T-helper 1 cell (primary cell): Measurements from ENCODE around the gene IGFALS.

Source experiments
- DNase-seq, 5 donors: peaks; one replicate each; pipeline ENCODE4 v3.0.0-alpha.2; 2012 to 2020

IGFALS gene

GRCh38 chr16:1775846-1776671, 17.4 kb downstream of the IGFALS start:
- no peak for DNase-seq

DNA sequence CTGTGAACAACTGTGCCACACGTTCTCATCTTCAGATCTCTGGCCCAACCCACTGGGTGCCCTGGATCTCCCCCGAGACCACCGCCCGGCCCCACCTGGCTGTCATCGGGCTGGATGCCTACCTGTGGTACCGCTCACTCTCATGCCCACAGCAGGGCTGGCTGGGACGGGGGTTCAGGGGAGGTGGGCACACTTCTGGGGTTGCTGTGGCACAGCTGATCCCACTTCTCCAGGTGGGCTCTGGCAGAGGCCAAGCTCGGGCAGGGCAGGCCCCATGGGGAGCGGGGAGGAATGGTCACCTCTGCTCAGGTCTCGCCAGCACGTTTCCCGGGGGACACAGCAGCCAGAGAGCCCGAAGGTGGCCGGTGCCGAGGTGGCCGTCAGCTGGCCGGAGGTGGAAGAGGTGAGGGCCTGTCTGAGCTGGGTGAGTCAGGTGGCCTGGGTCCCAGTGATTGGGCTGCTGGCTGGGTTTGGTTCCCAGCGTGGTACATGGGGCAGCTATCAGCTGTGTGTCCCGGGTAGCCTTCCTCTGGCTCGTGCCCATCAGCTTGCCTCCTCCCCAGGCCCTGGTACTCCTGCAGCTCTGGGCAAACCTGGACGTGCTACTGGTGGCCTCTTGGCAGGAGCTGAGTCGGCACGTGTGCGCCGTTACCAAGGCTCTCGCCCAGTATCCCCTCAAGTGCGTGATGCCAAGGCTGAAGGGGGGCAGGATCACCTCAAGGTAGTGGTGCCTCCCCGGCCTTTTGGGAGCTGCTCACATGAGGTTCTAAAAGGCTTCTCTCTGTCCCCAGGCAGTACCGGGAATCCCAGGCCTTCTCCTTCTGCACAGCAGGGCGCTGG, 18.3 kb downstream of the IGFALS start:
- DNase-seq, result peak in 1 of 5 donors; percentile 2

GRCh38 chr16:1774448-1774780, 19.1 kb downstream of the IGFALS start:
- no peak for DNase-seq

- no peak for DNase-seq
Observed at GRCh38 chr16:1773703-1774447, 19.6 kb downstream of the IGFALS start.

DNA sequence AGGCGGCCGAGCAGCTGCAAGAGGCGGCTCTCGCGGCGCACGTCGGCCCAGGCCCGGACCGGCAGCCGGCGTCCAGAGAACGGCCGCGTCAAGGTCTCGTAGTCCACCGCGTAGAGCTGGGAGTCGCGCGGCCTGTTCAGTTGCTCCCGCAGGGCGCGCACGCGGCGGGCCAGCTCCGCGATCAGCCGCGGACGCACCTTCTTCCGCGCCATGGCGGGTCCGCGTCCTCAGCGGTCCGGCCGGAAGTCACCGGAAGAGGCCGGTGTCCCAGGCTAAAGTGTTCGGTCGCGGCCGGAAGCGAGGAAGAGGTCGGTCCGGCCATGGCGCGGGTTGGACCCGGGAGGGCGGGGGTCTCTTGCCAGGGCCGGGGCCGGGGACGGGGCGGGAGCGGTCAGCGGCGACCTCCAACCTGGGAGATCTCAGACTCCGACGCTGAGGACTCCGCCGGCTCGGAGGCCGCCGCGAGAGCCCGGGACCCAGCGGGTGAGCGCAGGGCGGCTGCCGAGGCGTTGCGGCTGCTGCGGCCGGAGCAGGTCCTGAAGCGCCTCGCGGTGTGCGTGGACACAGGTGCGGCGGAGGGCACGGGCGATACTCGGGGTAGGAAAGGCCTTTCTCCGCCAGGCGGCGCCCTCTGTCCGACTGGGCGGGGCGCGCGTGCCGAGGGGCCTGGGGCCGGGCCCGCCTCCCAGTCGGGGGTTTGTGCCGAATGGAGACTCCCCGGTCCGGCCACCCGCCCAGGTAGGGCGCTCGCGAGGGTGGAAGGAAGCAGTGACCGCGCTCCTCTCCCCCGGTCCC, 20.4 kb downstream of the IGFALS start, which contains the start of gene MRPS34:
Gene MRPS34 (minus strand): TSS at position 227 of the 795 bp plus-strand sequence. CDS start 15 bp downstream, at position 212.
- peak; percentile 54 to 86 (median 68) for DNase-seq

DNA sequence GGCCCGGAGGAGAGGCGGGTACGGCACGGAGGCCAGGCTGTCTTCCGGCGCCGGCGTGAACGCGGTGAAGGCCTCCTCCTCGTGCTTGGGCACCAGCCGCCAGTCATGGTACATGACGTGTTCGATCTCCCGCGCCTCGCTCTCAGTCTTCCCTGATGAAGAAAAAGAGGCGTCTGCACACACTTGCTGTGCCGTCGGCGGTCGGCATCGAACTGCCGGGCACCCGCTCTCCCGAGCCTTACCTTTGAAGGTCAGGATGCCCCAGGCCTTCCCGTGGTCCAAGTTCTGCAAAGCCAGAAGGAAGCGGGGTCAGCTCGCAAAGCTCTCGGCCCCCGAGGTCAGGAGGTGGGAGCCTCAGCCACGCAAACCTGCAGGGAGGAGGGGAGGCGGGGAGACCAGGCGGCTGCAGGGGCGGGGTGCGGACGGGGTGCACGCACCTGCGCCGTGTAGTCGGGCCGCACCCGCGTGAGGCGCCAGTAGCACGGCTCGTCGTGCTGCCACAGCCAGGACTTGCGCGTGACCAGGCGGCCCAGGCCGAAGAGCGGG, 21.1 kb downstream of the IGFALS start, which contains the start of gene EME2:
Gene EME2 (plus strand): TSS at position 449 of the 546 bp plus-strand sequence. CDS start 418 bp downstream, outside the sequence.
- peak in 3 of 5 donors; percentile 41 to 64 (median 49) for DNase-seq

- DNase-seq, result no peak
Observed at GRCh38 chr16:1771864-1772361, 21.6 kb downstream of the IGFALS start.

GRCh38 chr16:1771188-1771863, 22.2 kb downstream of the IGFALS start, which contains the start of gene NME3:
Gene NME3 (minus strand): TSS chr16:1771543. CDS start chr16:1771534, 9 bp downstream.
- peak; percentile 50 to 77 (median 67) for DNase-seq

GRCh38 chr16:1770328-1771187, 22.9 kb downstream of the IGFALS start:
- peak in 3 of 5 donors; percentile 24 to 53 (median 31) for DNase-seq

DNA sequence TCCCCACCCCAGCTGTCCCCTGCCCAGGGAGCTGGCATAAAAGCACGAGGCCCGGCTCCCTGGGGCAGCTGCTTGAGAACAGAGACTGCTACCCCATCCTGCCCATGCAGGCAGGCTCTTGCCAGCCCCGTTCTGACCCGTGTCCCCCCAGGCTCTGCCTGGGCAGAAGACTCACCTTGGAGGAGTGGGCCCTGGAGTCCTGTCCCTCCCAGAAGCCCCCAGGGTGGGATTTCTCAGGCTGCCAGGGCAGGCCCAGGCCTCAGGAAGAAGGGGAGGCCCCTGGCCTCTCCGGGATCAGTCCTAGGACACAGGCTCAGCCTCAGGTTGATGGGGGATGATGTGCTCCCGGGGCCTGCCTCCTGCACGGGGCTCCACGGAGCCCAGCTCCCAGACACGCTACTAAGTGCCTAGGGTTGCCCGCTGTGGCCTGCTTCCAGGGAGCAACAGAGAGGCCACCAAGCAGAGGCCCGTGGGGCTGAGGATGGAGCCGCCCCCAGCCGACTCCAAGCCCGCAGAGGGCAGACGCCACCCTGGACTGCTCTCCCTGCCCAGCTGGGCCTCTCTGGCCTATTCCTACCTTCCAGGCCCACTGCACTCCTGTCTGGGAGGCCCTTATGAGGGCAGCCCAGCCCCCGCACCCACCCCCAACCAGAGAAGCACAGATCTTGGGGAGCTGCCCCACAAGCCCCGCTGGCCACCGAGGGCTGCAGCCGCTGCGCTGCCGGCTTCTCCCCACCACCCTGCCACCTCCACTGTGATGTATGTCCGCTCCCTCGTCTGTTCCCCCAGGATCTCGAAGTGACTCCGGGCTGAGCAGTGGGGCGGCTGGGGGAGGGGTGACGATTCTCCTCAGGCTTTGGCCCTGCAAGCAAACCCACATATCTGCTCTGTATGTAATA, 23.9 kb downstream of the IGFALS start:
- no peak for DNase-seq

- DNase-seq, result no peak
Observed at GRCh38 chr16:1768767-1769401, 24.6 kb downstream of the IGFALS start.

DNA sequence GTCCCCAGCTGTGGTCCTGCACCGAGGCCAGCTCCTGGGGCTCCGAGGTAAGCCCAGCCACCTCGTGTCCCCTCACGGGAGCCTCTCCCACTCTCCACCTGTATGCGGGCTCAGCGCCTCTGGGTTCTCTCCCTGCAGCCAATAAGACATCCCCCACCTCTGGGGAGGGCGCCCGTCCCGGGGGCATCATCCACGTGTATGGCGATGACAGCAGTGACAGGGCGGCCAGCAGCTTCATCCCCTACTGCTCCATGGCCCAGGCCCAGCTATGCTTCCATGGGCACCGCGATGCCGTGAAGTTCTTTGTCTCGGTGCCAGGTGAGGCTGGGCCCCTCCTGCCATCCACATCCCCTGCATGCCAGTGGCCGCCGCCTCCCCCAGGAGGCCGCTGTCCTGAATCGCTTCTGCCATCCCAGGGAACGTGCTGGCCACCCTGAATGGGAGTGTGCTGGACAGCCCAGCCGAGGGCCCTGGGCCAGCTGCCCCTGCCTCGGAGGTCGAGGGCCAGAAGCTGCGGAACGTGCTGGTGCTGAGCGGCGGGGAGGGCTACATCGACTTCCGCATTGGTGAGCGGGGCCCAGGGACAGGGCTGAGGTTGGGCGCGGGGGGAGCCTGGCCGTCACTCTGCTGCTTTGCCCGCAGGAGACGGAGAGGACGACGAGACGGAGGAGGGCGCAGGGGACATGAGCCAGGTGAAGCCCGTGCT, 25.3 kb downstream of the IGFALS start:
- no peak for DNase-seq

DNA sequence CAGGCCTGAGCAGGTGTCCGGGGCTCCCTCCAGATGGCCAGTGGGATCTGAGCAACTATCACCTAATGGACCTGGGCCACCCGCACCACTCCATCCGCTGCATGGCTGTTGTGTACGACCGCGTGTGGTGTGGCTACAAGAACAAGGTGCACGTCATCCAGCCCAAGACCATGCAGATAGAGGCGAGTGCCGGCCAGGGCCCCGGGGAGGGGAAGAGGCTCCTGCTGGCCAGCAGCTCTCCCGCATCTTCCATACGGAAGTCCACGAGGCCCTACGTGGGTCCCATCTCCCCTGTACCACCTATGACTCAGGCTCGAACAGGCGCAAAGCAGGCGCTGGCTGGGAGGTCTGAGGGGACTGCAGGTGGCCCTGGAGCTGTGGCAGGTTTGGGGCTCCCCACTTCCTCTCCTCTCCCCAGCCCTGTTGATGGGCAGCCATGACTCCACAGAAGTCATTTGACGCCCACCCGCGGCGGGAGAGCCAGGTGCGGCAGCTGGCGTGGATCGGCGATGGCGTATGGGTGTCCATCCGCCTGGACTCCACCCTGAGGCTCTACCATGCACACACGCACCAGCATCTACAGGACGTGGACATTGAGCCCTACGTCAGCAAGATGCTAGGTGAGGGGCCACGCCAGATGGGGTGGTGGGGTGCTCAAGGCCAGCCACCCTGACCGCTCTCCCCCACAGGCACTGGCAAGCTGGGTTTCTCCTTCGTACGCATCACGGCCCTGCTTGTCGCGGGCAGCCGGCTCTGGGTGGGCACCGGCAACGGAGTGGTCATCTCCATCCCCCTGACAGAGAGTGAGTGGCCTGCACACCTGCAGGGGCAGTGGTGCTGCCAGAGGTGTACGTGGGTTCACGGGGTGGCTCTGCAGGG, 26.1 kb downstream of the IGFALS start:
- DNase-seq, result no peak

DNA sequence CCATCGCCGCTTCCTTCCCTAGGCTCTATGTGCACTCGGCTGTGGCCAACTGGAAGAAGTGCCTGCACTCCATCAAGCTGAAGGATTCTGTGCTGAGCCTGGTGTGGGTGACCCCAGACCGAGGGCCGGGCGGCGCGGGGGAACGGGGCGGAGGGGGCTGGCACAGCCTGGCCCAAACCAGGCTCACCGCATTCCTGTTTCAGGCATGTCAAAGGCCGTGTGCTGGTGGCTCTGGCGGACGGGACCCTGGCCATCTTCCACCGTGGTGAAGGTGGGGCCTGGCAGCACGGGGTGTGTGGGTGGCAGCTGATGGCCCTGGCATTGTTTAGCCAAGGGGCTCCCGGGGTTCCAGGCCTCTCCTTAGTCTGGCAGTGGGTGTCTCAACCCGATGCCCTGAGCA, 26.8 kb downstream of the IGFALS start:
- no peak for DNase-seq

DNA sequence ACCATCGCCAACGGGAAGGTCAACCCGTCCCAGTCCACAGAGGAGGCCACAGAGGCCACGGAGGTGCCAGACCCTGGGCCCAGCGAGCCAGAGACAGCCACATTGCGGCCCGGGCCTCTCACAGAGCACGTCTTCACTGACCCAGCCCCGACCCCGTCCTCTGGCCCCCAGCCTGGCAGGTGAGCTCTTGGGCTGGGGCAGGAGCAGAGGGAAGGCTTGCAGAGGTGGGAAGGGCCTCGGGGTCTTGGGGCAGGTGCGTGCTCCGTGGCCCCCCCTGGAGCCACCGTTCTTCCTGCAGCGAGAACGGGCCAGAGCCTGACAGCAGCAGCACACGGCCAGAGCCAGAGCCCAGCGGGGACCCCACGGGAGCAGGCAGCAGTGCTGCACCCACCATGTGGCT, 27.3 kb downstream of the IGFALS start:
- no peak for DNase-seq

DNA sequence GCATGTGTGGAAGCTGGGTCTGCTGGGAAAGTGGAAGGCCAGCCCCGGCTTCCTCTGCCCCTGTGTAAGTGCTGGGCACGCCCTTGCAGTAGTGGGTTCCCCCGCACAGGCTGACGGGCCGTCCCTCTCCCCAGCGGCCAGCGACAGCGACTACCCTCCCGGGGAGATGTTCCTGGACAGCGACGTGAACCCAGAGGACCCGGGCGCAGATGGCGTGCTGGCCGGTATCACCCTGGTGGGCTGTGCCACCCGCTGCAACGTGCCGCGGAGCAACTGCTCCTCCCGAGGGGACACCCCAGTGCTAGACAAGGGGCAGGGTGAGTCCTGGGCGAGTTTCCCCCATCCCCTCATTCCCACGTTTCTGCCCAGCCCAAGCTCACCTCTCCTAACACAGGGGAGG, 27.7 kb downstream of the IGFALS start:
- no peak for DNase-seq
